HEK293 (cell line): ENCODE data around the gene SPIRE2.
A peak's percentile ranks its signal among the peaks of the same experiment; 100 is the strongest.

Experiments used
- HOXA7 ChIP-seq: sonication (generic); formaldehyde crosslinking; IDR thresholded peaks from 2 replicates; pipeline ENCODE4 v1.8.1; 2022; ENCODE audit warnings: missing genetic modification reagents, borderline replicate concordance
- IKZF3 ChIP-seq: fragments of 450-650 bp; IDR thresholded peaks from 2 replicates; pipeline ENCODE4 v1.5.0; 2018; ENCODE audit warnings: missing biosample characterization, mild to moderate bottlenecking, missing genetic modification characterization, moderate library complexity
- MYNN ChIP-seq: fragments of 450-650 bp; formaldehyde crosslinking; IDR thresholded peaks from 2 replicates; pipeline ENCODE4 v1.5.1; 2016; ENCODE audit warnings: missing biosample characterization, missing genetic modification characterization, borderline replicate concordance
- OSR2 ChIP-seq: fragments of 450-650 bp; formaldehyde crosslinking; IDR thresholded peaks from 2 replicates; pipeline ENCODE4 v1.5.1; 2016; ENCODE audit warnings: missing biosample characterization, missing genetic modification characterization
- SCRT1 ChIP-seq: fragments of 450-650 bp; formaldehyde crosslinking; IDR thresholded peaks from 2 replicates; pipeline ENCODE4 v1.5.1; 2016; ENCODE audit warnings: missing biosample characterization, missing genetic modification characterization, borderline replicate concordance
- SETDB1 ChIP-seq: IDR thresholded peaks from one replicate; pipeline ENCODE4 v1.6.1; 2017; ENCODE audit warnings: mild to moderate bottlenecking, low read length, moderate library complexity, mixed read lengths; ENCODE audit not compliant: insufficient read length
- SP7 ChIP-seq: fragments of 450-650 bp; formaldehyde crosslinking; IDR thresholded peaks from 2 replicates; pipeline ENCODE4 v1.5.1; 2016; ENCODE audit warnings: missing biosample characterization, missing genetic modification characterization
- WT1 ChIP-seq: fragments of 450-650 bp; formaldehyde crosslinking; IDR thresholded peaks from 2 replicates; pipeline ENCODE4 v1.5.1; 2016; ENCODE audit warnings: missing biosample characterization, missing genetic modification characterization
- ZBTB1 ChIP-seq: fragments of 450-650 bp; formaldehyde crosslinking; IDR thresholded peaks from 2 replicates; pipeline ENCODE4 v1.5.1; 2016; ENCODE audit warnings: missing biosample characterization, missing genetic modification characterization
- ZBTB48 ChIP-seq: fragments of 450-650 bp; formaldehyde crosslinking; IDR thresholded peaks from 2 replicates; pipeline ENCODE4 v1.5.1; 2016; ENCODE audit warnings: missing biosample characterization, missing genetic modification characterization
- ZNF114 ChIP-seq: fragments of 450-650 bp; formaldehyde crosslinking; IDR thresholded peaks from 2 replicates; pipeline ENCODE4 v1.5.0; 2017; ENCODE audit warnings: missing biosample characterization, missing genetic modification characterization
- ZNF133 ChIP-seq: fragments of 450-650 bp; formaldehyde crosslinking; IDR thresholded peaks from 2 replicates; pipeline ENCODE4 v1.5.1; 2016; ENCODE audit warnings: missing biosample characterization, missing genetic modification characterization
- ZNF169 ChIP-seq: fragments of 450-650 bp; formaldehyde crosslinking; IDR thresholded peaks from 2 replicates; pipeline ENCODE4 v1.5.1; 2016; ENCODE audit warnings: missing biosample characterization, missing genetic modification characterization
- ZNF202 ChIP-seq: fragments of 450-650 bp; formaldehyde crosslinking; IDR thresholded peaks from 2 replicates; pipeline ENCODE4 v1.5.1; 2016; ENCODE audit warnings: missing biosample characterization, missing genetic modification characterization, borderline replicate concordance
- ZNF214 ChIP-seq: fragments of 450-650 bp; formaldehyde crosslinking; IDR thresholded peaks from 2 replicates; pipeline ENCODE4 v1.5.1; 2017; ENCODE audit warnings: missing biosample characterization, mild to moderate bottlenecking, missing genetic modification characterization, borderline replicate concordance
- ZNF24 ChIP-seq: fragments of 450-650 bp; formaldehyde crosslinking; IDR thresholded peaks from 2 replicates; pipeline ENCODE4 v1.5.1; 2016; ENCODE audit warnings: missing biosample characterization, missing genetic modification characterization
- ZNF426 ChIP-seq: fragments of 450-650 bp; formaldehyde crosslinking; IDR thresholded peaks from 2 replicates; pipeline ENCODE4 v1.5.1; 2017; ENCODE audit warnings: missing biosample characterization, missing genetic modification characterization, mild to moderate bottlenecking, inconsistent platforms, moderate library complexity
- ZNF544 ChIP-seq: fragments of 450-650 bp; formaldehyde crosslinking; IDR thresholded peaks from 2 replicates; pipeline ENCODE4 v1.5.0; 2017; ENCODE audit warnings: missing biosample characterization, missing genetic modification characterization
- ZNF560 ChIP-seq: fragments of 450-650 bp; formaldehyde crosslinking; IDR thresholded peaks from 2 replicates; pipeline ENCODE4 v1.5.1; 2017; ENCODE audit warnings: missing biosample characterization, missing genetic modification characterization, borderline replicate concordance
- ZNF610 ChIP-seq: fragments of 450-650 bp; formaldehyde crosslinking; IDR thresholded peaks from 2 replicates; pipeline ENCODE4 v1.5.1; 2016; ENCODE audit warnings: missing biosample characterization, missing genetic modification characterization, borderline replicate concordance
- ZNF623 ChIP-seq: fragments of 450-650 bp; formaldehyde crosslinking; IDR thresholded peaks from 2 replicates; pipeline ENCODE4 v1.5.1; 2016; ENCODE audit warnings: missing biosample characterization, missing genetic modification characterization
- ZNF707 ChIP-seq: fragments of 450-650 bp; formaldehyde crosslinking; IDR thresholded peaks from 2 replicates; pipeline ENCODE4 v1.5.1; 2016; ENCODE audit warnings: missing biosample characterization, missing genetic modification characterization
- ZNF776 ChIP-seq: fragments of 450-650 bp; formaldehyde crosslinking; IDR thresholded peaks from 2 replicates; pipeline ENCODE4 v1.5.0; 2017; ENCODE audit warnings: missing biosample characterization, missing genetic modification characterization, borderline replicate concordance
- TF ChIP-seq, protein P1 (sequence below): fragments of 450-650 bp; formaldehyde crosslinking; IDR thresholded peaks from 2 replicates; pipeline ENCODE4 v1.5.1; 2016; ENCODE audit warnings: missing biosample characterization, missing genetic modification characterization
- TF ChIP-seq, protein P2 (sequence below): fragments of 450-650 bp; formaldehyde crosslinking; IDR thresholded peaks from 2 replicates; pipeline ENCODE4 v1.5.1; 2017; ENCODE audit warnings: missing biosample characterization, missing genetic modification characterization
- TF ChIP-seq, protein P3 (sequence below): fragments of 450-650 bp; formaldehyde crosslinking; IDR thresholded peaks from 2 replicates; pipeline ENCODE4 v1.5.1; 2016; ENCODE audit warnings: missing biosample characterization, missing genetic modification characterization
- TF ChIP-seq, protein P4 (sequence below): fragments of 450-650 bp; formaldehyde crosslinking; IDR thresholded peaks from 2 replicates; pipeline ENCODE4 v1.5.1; 2017; ENCODE audit warnings: missing biosample characterization, missing genetic modification characterization
- TF ChIP-seq, protein P5 (sequence below): fragments of 450-650 bp; formaldehyde crosslinking; IDR thresholded peaks from 2 replicates; pipeline ENCODE4 v1.5.1; 2016; ENCODE audit warnings: missing biosample characterization, missing genetic modification characterization
- TF ChIP-seq, protein P6 (sequence below): fragments of 450-650 bp; formaldehyde crosslinking; IDR thresholded peaks from 2 replicates; pipeline ENCODE4 v1.5.1; 2016; ENCODE audit warnings: missing biosample characterization, missing genetic modification characterization
- TF ChIP-seq, protein P7 (sequence below): fragments of 450-650 bp; IDR thresholded peaks from 2 replicates; pipeline ENCODE4 v1.5.1; 2018; ENCODE audit warnings: missing biosample characterization, mild to moderate bottlenecking, missing genetic modification characterization

The SPIRE2 gene

DNA sequence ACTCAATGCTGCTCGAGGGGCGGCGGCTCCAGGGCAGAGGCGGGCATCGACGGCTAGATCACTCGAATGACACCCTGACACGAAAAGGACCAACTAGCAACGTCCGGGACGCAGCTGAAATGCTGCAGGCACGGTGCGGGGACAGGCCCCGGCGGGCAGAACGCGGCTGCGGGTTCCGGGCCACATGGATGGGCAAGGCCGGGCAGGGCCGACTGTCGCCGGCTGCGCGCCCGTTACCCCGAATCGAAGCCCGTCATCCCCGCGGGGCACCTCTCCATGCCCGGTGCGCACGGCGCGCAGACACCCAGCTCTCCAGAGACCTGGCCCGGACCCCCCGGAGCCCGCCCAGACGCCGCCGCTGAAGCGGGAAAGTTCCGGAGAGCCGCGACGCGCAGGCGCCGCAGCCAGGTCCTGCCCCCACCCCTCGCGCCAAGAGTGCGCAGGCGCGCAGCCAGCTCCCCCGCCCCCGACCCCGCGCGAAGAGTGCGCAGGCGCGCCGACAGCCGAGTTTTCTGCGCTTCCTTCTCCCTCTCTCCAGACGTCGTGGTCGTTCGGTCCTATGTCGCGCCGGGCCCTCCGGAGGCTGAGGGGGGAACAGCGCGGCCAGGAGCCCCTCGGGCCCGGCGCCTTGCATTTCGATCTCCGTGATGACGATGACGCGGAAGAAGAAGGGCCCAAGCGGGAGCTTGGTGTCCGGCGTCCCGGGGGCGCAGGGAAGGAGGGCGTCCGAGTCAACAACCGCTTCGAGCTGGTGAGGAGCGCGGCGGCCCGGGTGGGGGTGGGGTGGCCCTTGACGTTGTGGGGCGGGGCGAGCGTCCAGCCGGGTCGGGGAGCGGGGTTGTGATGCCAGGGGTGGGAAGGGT lies 45.1 kb downstream of the SPIRE2 start, which contains the start of gene TCF25 (continued):
- TF ChIP-seq, protein P1, sequence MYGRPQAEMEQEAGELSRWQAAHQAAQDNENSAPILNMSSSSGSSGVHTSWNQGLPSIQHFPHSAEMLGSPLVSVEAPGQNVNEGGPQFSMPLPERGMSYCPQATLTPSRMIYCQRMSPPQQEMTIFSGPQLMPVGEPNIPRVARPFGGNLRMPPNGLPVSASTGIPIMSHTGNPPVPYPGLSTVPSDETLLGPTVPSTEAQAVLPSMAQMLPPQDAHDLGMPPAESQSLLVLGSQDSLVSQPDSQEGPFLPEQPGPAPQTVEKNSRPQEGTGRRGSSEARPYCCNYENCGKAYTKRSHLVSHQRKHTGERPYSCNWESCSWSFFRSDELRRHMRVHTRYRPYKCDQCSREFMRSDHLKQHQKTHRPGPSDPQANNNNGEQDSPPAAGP: no peak
- TF ChIP-seq ZBTB1 (tag by site-specific recombination) (no peak), OSR2 (tag by site-specific recombination) (no peak), SCRT1 (tag by site-specific recombination) (no peak), IKZF3 (no peak), ZNF610 (no peak), SETDB1 (no peak), ZNF560 (tag by site-specific recombination) (no peak), MYNN (no peak), WT1 (tag by site-specific recombination) (no peak), ZNF426 (tag by site-specific recombination) (no peak), ZNF707 (tag by site-specific recombination) (no peak), ZBTB48 (peak; percentile 79), HOXA7 (CRISPR knock-in tag) (no peak), ZNF24 (tag by site-specific recombination) (no peak), ZNF202 (no peak), ZNF169 (tag by site-specific recombination) (no peak), ZNF214 (tag by site-specific recombination) (no peak), SP7 (tag by site-specific recombination) (peak; percentile 54; the same call in 1 of the 2 replicates), ZNF133 (tag by site-specific recombination) (no peak), ZNF776 (tag by site-specific recombination) (no peak), ZNF114 (tag by site-specific recombination) (no peak), ZNF544 (tag by site-specific recombination) (no peak), ZNF623 (tag by site-specific recombination) (no peak)
- TF ChIP-seq, protein P2, sequence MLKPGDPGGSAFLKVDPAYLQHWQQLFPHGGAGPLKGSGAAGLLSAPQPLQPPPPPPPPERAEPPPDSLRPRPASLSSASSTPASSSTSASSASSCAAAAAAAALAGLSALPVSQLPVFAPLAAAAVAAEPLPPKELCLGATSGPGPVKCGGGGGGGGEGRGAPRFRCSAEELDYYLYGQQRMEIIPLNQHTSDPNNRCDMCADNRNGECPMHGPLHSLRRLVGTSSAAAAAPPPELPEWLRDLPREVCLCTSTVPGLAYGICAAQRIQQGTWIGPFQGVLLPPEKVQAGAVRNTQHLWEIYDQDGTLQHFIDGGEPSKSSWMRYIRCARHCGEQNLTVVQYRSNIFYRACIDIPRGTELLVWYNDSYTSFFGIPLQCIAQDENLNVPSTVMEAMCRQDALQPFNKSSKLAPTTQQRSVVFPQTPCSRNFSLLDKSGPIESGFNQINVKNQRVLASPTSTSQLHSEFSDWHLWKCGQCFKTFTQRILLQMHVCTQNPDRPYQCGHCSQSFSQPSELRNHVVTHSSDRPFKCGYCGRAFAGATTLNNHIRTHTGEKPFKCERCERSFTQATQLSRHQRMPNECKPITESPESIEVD (tag by site-specific recombination): no peak
- TF ChIP-seq, protein P3, sequence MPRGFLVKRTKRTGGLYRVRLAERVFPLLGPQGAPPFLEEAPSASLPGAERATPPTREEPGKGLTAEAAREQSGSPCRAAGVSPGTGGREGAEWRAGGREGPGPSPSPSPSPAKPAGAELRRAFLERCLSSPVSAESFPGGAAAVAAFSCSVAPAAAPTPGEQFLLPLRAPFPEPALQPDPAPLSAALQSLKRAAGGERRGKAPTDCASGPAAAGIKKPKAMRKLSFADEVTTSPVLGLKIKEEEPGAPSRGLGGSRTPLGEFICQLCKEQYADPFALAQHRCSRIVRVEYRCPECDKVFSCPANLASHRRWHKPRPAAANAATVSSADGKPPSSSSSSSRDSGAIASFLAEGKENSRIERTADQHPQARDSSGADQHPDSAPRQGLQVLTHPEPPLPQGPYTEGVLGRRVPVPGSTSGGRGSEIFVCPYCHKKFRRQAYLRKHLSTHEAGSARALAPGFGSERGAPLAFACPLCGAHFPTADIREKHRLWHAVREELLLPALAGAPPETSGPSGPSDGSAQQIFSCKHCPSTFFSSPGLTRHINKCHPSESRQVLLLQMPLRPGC (tag by site-specific recombination): 0 out of 2 replicates have a peak, but pooled peaks have one; percentile 14
- TF ChIP-seq, protein P4, sequence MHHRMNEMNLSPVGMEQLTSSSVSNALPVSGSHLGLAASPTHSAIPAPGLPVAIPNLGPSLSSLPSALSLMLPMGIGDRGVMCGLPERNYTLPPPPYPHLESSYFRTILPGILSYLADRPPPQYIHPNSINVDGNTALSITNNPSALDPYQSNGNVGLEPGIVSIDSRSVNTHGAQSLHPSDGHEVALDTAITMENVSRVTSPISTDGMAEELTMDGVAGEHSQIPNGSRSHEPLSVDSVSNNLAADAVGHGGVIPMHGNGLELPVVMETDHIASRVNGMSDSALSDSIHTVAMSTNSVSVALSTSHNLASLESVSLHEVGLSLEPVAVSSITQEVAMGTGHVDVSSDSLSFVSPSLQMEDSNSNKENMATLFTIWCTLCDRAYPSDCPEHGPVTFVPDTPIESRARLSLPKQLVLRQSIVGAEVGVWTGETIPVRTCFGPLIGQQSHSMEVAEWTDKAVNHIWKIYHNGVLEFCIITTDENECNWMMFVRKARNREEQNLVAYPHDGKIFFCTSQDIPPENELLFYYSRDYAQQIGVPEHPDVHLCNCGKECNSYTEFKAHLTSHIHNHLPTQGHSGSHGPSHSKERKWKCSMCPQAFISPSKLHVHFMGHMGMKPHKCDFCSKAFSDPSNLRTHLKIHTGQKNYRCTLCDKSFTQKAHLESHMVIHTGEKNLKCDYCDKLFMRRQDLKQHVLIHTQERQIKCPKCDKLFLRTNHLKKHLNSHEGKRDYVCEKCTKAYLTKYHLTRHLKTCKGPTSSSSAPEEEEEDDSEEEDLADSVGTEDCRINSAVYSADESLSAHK (tag by site-specific recombination): no peak
- TF ChIP-seq, protein P5, sequence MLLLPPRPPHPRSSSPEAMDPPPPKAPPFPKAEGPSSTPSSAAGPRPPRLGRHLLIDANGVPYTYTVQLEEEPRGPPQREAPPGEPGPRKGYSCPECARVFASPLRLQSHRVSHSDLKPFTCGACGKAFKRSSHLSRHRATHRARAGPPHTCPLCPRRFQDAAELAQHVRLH: no peak
- TF ChIP-seq, protein P6, sequence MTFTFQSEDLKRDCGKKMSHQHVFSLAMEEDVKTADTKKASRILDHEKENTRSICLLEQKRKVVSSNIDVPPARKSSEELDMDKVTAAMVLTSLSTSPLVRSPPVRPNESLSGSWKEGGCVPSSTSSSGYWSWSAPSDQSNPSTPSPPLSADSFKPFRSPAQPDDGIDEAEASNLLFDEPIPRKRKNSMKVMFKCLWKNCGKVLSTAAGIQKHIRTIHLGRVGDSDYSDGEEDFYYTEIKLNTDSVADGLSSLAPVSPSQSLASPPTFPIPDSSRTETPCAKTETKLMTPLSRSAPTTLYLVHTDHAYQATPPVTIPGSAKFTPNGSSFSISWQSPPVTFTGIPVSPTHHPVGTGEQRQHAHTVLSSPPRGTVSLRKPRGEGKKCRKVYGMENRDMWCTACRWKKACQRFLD (tag by site-specific recombination): no peak
- TF ChIP-seq, protein P7, sequence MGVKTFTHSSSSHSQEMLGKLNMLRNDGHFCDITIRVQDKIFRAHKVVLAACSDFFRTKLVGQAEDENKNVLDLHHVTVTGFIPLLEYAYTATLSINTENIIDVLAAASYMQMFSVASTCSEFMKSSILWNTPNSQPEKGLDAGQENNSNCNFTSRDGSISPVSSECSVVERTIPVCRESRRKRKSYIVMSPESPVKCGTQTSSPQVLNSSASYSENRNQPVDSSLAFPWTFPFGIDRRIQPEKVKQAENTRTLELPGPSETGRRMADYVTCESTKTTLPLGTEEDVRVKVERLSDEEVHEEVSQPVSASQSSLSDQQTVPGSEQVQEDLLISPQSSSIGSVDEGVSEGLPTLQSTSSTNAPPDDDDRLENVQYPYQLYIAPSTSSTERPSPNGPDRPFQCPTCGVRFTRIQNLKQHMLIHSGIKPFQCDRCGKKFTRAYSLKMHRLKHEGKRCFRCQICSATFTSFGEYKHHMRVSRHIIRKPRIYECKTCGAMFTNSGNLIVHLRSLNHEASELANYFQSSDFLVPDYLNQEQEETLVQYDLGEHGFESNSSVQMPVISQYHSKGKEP (tag by site-specific recombination): no peak
